Amniotic epithelial cell (primary cell): ENCODE data around the gene TNKS1BP1.
"Not testable (repeated sequence)": the region's sequence is repeated elsewhere in the genome, so short reads cannot be mapped to it uniquely, and the experiment has no call there.

Source experiments
- DNase-seq: peaks from one replicate; pipeline ENCODE4 v3.0.0-alpha.2; 2010; ENCODE audit warnings: low read depth

Gene TNKS1BP1

DNA sequence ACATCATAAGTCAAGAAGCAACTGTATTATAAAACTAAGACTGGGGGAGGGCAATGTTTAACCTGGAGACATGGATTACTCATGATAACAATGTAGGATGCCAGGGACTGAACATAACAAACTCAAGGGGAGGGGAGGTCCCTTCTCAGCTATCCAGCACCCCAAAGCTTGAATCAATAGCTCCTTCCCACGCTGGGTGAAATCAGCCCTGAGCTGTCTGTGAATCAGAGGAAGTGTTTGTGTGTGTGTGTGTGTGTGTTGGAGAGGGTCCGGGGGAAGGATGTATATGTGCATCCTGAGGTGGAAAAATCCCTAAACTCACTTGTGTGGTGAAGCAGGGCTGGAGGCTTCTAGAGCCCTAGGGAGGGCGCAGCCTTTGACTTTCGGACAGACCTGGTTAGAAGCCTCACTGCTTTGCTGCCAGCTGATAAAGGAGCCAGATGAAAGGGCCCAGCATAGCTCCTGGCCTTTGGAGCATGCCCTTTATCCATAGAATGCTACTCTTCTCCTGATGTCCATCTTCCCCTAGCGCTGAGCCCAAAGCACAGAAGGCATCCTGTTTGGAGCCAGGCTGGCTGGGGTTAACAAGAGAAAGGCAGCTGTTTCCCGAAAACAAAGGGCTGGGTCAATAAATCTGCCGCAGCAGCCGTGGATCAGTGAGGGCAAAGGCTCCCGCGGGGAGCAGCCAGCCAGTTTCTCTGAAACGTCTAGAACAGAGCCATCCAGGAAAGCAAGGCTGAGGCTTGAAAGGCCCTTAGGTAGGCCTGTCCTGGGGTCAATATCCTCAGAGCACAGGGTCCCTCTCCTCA is 35.8 kb downstream of the TNKS1BP1 start:
- DNase-seq = peak; percentile 76

DNA sequence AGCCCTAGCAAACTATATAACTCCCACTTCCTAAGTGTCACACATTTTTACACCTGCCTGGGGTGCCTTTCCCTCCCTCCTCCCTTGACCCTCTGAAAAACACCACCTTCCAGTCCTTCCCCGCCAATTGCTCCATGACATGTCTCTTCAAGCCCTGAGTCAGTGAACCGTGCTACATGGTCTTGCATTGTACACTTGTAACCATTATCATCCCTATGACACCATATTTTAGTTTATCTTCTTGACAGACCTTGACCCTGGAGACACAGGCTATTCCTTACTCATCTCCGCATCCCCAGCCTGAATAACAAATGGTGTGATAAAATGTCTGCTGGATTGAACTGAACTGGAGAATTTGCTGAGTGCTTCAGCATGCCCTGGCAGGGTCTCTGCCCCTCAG is 36.9 kb downstream of the TNKS1BP1 start:
- no peak for DNase-seq

DNA sequence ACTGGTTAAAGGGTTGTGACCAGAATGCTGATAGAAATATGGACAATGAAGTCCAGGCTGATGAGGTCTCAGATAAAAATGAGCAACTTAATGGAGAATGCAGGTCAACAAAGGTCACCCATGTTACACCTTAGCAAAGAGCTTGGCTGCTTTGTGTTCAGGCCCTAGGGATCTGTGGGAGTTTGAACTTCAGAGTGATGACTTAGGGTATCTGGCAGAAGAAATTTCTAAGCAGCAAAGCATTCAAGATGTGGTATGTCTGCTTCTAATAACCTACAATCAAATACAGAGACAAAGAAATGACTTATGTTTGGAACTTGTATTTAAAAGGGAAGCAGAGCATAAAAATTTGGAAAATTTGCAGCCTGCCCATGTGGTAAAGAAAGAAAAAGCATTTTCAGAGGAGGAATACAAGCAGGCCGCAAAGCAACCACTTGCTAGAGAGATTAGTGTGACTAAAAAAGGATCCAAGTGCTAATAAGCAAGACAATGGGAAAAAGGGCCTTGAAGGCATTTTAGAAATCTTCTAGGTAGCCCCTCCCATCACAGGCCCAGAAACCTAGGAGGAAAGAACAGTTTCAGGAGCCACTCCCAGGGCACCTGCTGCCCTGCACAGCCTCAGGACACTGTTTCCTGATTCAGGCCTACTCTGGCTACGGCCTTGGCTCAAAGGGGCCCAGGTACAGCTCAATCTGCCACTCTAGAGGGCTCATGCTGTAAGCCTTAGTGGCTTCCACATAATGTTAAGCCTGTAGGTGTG is 41.3 kb downstream of the TNKS1BP1 start:
- no peak for DNase-seq

DNA sequence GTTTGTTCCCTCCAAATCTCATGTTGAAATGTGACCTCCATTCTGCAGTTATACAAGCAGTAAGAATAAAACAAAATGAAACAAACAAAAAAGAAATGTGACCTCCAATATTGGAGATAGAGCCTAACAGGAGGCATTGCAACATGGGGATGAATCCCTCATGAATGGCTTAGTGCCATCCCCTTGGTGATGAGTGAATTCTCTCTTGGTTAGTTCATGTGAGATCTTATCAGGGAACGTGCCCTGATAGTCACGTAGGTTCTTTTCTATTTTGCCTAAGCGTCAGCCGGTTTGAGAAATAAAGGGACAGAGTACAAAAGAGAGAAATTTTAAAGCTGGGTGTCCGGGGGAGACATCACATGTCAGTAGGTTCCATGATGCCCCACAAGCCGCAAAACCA is 43.2 kb downstream of the TNKS1BP1 start:
- DNase-seq = not testable (repeated sequence)

DNA sequence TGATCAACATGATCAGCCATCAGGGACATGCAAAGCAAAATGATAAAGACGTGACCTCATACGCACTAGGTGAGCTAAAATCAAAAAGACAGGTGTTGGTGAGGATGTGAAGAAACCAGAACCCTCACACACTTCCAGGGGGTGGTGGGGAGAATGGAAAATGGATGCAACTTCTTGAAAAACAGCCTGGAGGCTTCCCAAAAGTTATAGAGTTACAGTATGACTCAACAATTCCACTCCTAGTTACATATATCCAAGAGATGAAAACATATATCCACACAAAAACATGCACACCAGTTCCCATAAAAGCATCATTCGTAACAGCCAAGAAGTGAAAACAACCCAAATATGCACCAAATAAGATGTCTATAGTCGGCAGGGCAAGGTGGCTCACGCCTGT is 45.6 kb downstream of the TNKS1BP1 start:
- no peak for DNase-seq

DNA sequence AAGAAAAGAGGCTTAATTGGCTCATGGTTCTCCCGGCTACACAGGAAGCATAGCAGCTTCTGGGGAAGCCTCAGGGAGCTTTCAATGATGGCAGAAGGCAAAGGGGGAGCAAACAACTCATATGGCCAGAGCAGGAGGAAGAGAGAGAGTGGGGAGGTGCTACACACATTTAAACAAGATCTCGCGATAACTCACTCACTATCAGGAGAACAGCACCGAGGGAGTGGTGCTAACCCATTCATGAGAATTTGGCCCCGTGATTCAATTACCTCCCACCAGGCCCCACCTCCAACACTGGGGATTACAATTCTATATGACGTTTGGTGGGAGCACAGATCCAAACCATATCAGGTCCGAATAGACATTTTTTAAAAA is 46.0 kb downstream of the TNKS1BP1 start:
- no peak for DNase-seq

DNA sequence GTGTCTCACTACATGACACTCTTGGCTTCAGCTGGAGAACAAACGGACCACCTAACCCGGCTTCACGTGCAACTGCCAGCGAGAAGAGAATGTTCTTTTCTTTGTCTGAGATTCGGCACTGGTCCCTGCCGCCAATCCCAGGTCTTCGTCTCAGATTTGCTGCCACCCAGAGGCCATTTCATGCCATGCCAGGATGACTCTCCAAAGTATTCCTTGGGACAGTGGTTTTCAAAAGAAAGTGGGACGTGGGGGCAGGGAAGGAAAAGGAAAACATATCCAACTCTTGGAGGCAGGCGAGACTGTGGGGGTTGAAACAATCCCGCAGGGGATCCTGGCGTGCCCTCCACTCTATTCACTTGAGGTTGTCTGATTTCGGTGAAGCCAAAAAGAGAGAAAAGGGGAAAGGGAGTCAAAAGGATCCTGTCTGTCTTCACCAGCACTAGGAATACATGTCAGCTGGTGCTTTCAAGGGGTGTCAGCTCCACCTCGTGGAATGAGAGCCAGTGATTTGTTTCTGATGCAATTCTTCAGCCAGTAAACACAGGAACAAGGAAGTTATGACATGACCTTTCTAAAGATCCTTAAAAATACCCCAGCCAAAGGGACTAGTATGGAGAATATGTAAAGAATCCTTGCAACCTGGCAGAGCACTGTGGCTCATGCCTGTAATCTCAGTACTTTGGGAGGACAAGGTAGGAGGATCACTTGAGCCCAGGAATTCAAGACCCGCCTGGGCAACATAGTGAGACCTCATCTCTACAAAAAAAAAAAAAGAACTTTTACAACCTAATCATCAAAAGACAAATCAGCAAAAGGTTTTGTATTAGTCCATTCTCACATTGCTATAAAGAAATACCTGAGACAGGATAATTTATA is 46.7 kb downstream of the TNKS1BP1 start:
- DNase-seq = peak; percentile 78

DNA sequence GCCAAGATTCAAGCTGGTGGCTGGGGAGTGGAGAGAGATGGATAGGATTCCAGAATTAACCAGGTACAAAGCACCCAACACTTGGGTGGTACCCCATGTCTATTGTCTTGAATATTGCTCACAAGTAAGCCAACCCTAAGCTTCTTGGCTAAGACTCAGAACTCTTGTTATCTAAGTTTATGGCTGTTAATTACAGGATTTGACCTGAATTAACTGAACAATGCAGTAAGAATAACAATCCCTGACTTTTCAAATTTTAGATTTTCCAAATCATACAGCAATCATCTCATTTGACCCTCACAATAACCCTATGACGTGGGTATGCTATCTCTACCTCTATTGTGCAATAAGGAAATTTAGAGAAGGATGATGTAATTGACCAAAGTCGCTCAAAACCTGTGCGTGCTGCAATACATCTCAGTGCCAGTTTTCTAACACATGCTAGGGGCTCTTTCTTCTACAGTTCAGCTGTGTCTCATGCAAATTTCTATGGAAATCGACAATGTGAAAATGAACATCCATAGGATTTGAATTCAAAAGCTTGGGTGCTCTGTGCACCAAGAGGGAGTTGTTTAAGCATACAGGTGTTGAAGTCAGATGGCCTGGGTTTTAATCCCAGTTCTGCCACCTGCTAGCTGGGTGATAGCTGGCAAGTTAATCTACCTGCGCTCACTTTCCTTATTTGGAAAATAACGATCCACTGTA is 47.6 kb downstream of the TNKS1BP1 start:
- DNase-seq = peak; percentile 76

DNA sequence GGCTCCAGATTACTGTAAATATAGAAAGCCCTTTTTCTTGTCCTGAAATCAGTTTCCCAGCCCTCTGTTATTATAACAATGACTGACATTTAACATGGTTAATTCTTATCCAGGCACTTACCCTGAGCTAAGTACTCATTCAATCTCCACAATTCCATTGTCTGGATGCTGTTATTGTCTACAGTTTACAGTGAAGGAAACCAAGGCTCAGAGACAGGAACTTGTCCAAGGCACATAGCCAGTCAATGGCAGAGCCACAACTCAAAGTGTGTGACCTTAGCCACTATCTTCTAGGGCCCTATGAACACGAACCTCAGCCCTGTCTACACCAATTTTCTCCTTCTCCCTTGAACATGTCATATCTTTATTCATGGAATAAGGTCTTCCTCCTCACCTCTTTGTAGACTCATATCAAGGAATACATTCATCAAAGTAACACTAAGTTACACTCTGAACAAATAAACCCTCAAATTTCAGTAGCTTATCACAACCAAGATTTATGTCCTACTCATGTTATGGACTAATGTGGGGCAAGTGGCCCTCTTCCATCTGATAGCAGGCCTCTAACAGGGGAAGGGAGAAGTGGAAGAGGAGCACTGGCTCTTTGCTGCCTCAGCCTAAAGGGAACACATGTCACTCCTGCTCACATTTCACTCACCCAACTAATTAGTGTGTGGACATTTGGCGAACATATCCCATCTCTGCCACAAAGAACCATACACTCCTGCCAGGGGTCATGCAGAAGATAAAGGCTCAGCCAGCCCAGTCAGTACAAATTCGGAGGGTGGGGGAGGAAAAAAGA is 48.4 kb downstream of the TNKS1BP1 start:
- no peak for DNase-seq

DNA sequence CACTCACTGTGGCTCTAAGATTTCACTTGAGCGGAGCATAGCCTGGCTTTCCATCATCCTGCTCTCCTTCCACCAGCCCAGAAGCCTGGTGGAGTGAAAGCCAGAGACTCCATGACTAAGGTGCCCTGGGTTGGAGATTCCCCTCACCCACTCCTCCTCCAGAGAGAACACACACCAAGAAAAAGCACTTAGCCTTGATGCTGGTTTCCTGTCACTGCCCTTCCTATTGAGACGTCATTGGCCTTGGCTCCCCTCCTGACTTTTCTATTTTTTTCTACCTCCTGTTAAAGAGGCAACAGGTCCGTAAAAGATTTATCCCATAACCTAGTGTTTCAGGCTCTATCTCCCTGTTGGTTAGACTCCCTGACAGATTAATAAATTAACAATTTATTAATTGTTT is 49.2 kb downstream of the TNKS1BP1 start:
- no peak for DNase-seq

DNA sequence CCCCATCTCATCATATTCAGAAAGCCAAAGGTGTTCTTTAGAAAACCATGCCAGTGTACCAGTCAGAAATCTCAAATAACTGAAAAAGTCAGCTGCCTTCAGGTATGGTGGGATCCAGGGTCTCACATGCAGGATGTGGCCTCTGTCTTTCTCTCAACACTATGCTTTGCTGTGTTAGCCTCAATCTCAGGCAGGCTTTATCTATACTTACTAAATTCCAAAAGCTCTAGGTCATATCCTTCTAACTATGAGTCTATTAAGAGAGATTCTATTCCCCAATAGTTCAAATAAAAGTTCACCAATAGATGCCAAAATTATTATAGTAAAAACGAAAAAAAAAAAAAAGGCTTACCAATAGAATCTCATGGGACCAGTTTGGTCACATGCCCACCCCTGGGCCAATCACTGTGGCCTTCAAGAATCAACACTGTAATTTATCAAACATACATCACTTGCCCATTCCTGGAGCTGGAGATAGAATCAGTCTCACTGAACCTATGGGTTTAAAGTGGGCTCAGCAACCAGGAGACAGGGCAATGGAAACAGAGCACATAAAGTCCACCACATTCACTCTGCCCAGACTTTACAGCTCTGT is 49.8 kb downstream of the TNKS1BP1 start:
- no peak for DNase-seq

DNA sequence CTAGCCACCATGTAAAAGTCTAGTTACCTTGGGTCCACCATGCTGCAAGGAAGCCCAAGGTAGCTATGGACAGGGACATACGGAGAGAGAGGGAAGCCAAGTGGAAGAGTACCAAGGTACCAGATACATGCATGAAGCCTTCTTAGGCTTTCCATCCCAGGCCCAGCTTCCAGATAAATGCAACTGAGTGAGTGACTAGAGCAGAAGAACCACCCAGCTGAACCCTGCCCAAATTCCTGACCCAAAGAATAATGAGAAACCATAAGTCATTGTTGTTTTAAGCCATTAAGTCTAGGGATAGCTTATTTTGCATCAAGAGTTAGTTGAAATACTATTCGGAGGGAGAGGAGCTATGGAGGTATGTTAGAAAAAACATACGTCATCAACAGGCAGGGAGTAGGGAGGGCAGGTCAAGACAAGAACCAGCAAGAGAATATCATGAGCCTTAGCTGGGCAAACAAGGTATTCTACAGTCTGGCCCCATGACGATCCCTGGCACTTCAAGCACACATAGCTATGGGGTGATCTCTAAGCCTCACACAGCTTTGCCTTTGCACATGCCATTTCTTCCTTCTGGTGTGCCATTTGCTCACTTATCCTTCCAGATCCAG is 51.2 kb downstream of the TNKS1BP1 start:
- DNase-seq = no peak

DNA sequence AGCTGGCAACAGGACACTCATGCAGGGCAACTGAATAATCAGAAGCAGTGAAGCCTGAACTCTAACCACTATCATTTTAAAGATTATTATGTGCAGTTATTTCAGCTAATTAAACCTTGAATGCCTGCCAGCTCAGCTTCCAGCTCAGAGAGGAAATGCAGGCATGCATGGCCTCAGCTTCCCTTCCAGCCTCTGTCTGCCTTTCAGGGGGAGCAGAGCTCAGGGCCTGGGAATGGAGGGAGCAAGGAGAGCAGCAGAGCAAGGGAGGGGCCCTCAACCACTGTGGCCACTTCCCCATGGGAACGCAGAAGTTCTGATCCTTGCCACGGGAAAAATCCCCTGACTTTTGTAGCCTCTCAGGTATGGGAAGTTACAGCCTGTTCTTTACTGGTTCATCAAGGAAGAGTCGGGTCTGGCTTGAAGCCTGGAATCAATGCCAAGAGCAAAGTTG is 55.2 kb downstream of the TNKS1BP1 start:
- no peak for DNase-seq

DNA sequence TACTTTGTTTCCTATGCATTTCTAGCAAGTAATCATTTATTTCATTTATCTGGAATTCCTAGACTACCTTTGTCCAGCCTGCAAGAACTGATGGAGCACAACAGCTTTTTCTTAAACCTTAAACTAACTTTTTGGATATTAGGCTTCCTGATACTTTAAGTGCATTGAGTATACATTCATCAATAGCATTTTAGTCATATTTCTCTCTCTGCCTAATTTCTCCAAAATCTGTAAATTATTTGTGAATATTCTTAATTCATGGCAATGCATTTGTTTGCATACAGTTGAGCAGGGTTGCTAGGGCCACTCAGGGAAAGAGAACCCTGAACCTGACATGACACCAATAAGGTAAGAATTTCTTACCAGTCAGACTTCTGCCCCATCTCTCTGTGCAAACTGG is 58.6 kb downstream of the TNKS1BP1 start:
- no peak for DNase-seq

DNA sequence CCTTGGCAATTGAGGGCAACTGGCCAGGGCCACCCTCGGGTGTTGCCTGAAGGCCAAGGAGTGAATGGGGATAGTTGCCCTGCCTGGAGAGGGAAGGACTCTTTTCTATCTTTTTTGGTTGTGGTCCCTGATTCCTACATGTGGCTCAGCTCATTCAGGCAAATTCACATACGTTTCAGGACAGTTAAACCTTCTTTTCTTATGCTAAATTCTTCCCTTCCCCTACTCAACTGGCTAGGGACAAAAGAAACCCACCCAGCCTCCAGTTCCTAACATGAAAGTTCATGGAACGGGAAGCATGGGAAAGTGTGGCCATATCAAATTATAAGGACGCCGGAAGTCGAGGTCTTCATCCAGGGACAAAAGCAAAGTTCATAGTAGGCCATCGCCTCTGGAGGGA is 61.4 kb downstream of the TNKS1BP1 start:
- no peak for DNase-seq

DNA sequence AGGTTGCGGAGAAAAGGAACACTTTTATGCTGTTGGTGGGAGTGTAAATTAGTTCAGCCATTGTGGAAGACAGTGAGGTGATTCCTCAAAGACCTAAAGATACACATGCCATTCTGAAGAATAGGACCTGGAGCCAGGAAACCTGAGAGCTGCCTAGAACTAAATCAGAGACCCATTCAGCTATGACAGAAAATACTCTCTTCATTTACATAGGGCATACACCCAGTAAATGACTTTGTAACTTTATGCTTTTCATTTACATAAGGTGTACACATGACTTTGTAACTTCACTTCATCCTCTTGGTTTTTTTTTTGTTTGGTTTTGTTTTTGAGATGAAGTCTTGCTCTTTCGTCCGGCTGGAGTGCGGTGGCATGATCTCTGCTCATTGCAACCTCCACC is 62.6 kb downstream of the TNKS1BP1 start:
- DNase-seq = no peak

DNA sequence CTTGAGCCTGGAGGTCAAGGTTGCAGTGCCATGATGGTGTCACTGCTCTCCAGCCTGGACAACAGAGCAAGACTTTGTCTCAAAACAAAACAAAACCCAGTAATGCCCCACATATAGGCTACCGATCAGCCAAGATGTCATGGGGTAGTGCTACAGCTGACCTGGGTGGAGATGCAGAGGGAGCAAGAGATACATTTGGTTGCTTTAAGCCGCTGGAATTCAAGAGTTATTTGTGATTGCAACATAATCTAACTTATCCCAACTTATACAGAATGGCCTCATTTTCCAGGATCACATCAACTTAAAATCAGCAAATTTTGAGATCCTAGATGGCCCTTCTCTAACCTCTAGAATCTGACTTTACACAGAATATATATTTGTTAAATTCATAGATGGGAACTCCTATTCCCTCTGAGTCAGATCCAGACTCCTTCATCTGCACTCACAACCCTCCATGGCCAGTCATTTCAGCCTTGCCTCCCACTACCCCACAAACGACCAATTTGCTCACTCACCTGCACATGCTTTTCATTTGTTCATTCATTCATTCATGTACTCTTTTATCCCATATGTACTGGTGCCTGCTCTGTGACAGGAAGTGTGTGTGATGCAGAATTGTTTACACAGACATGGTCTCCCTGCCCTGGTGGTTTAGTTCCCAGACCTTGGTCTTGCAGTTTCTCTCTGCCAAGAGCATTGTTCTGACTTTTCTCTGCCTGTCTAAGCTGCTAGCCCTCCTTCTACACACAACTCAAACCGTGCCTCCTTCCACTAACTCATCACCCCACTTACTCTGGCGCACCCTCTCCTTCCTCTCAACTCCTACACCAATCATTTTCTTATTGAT is 63.6 kb downstream of the TNKS1BP1 start:
- no peak for DNase-seq

DNA sequence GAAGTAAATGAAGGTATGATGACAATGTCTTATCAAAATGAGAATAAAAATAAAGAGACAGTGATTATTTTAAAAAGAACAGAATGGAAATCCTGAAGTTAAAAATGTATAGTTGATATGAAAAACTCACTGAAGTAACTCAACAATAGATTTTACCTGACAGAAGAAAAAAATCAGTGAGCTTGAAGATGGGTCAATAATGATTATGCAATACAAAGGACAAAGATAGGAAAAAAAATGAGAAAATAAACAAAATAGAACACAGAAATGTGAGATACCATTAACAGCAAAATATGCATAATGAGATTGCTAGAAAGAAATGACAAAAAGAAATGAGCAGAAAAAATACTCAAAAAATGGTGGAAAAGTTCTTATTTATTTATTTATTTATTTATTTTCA is 68.6 kb downstream of the TNKS1BP1 start:
- DNase-seq = no peak

DNA sequence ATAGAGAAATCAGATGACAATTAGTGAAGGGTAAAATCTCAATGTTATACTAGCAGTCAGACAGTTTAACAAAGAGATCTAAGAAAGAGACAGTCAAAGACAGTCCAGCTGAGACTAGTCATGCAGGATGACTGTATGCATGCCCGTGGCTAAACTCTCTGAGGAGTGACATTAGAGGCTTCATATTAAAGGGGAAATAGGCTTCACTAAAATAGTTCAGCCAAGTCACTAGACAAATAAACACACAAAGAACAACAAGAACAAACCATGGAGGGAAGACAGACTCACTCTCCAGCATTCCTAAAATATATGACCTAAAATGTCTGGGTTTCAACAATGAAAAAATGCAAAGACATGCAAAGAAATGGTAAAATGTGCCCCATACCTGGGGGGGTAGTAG is 69.1 kb downstream of the TNKS1BP1 start:
- DNase-seq = no peak
